NCI-H2107 (cell line): Measurements from ENCODE around the gene NPTN.
"Not testable (repeated sequence)": the region's sequence is repeated elsewhere in the genome, so short reads cannot be mapped to it uniquely, and the experiment has no call there.

Experiments
- DNase-seq: peaks from one replicate; lab custom pipeline; 2025; lab: John Stamatoyannopoulos, UW

NPTN gene

GRCh38 chr15:73633111-73633990 is at the start of gene NPTN:
TSS of gene NPTN (minus strand) at chr15:73633389. CDS start at chr15:73633215, 174 bp downstream.
- peak; percentile 91 for DNase-seq

GRCh38 chr15:73682600-73683090 is 49.5 kb upstream of the NPTN start:
- DNase-seq = no peak

- no peak for DNase-seq
These were observed 48.8 kb upstream of the NPTN start for GRCh38 chr15:73681856-73682599.

- DNase-seq = no peak
These were observed 47.9 kb upstream of the NPTN start for GRCh38 chr15:73681063-73681462.

GRCh38 chr15:73680549-73680948 is 47.4 kb upstream of the NPTN start:
- no peak for DNase-seq

GRCh38 chr15:73679964-73680363 is 46.8 kb upstream of the NPTN start:
- DNase-seq = no peak

GRCh38 chr15:73679180-73679579 is 46.0 kb upstream of the NPTN start:
- DNase-seq = no peak

GRCh38 chr15:73678498-73678897 is 45.3 kb upstream of the NPTN start:
- DNase-seq = no peak

- DNase-seq = no peak
These were observed 44.5 kb upstream of the NPTN start for GRCh38 chr15:73677733-73678132.

GRCh38 chr15:73677146-73677607 is 44.0 kb upstream of the NPTN start:
- DNase-seq = no peak

- DNase-seq = no peak
These were observed 41.4 kb upstream of the NPTN start for GRCh38 chr15:73674587-73674986.

GRCh38 chr15:73660455-73660854 is 27.3 kb upstream of the NPTN start:
- no peak for DNase-seq

GRCh38 chr15:73658645-73659044 is 25.5 kb upstream of the NPTN start:
- no peak for DNase-seq

- DNase-seq = no peak
These were observed 22.5 kb upstream of the NPTN start for GRCh38 chr15:73655724-73656123.

GRCh38 chr15:73654659-73655058 is 21.5 kb upstream of the NPTN start:
- no peak for DNase-seq

GRCh38 chr15:73650416-73651126 is 17.4 kb upstream of the NPTN start:
- DNase-seq = no peak

- no peak for DNase-seq
These were observed 14.8 kb upstream of the NPTN start for GRCh38 chr15:73648014-73648295.

GRCh38 chr15:73647259-73648013 is 14.2 kb upstream of the NPTN start:
- DNase-seq = no peak

- not testable (repeated sequence) for DNase-seq
These were observed 6.3 kb upstream of the NPTN start for GRCh38 chr15:73639464-73639863.

- no peak for DNase-seq
These were observed 4.3 kb upstream of the NPTN start for GRCh38 chr15:73637527-73637926.

GRCh38 chr15:73633991-73634495 is 854 bp upstream of the NPTN start:
- DNase-seq = no peak

GRCh38 chr15:73632670-73633058 is 525 bp downstream of the NPTN start:
- no peak for DNase-seq
